Measurements from ENCODE around the gene RNPEPL1.
"Not testable (repeated sequence)": the region's sequence is repeated elsewhere in the genome, so short reads cannot be mapped to it uniquely, and the experiment has no call there.

RNPEPL1 gene

DNA sequence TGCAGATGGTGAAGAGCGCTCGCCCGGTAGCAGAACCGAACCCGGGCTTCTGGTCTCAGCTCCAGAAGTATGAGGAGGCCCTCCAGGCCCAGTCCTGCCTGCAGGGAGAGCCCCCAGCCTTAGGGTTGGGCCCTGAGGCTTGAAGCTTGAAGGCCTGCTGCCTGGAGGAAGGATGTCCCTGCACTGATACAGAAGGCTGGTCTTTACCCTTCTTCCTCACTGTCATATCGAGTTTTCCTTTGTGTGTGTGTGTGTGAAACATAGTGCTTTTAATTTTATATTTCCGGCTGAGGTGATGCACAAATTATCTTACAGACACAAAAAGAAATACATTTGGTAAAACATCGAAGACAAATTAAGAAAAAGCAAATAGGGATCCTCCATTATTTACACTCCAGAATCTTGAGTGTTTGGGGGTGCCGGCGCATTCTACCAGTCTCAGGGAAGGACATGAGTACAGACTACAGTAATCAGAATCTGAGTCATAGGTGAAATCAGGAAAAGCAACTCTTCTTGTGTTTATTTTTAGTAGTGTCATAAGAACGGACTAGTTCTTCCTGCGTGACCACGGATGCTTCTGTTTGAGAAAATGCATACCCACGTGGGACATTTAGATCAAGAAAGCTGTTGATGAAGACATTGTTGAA is 6.8 kb upstream of the RNPEPL1 start:
- peak overlapping the region; percentile 58 for H2BK5ac ChIP-seq (ENCODE audit: low read depth, low read length, poor library complexity)
- no peak overlapping the region for H2BK12ac ChIP-seq (ENCODE audit: low read length)
- peak overlapping the region; percentile 55 for H3K9ac ChIP-seq (ENCODE audit: low read length)
- peak; percentile 23 to 76 for DNase-seq
- no CpG with 5 or more reads among the region's 14 CpGs for WGBS (ENCODE audit: extremely low coverage, insufficient coverage, insufficient read length)
- no peak overlapping the region for H3K23ac ChIP-seq (ENCODE audit: low read length)
- peaks cover 5% of the 10 kb centered on the region for H3K79me2 ChIP-seq (ENCODE audit: control insufficient read depth, insufficient read depth, low read length, poor library complexity)
- peak overlapping the region; percentile 81 for H3K4me2 ChIP-seq (ENCODE audit: low read length)
- no peaks in the 10 kb centered on the region for H3K36me3 ChIP-seq (ENCODE audit: control insufficient read depth in 1 of 2, insufficient read depth in 2 of 2, low read length in 2 of 2)
- H3K18ac ChIP-seq (ENCODE audit: low read length), result peak overlapping the region; percentile 76
- peak overlapping the region; percentile 61 for H2AFZ ChIP-seq (ENCODE audit: insufficient read depth, low read length, poor library complexity)
- H3K27me3 ChIP-seq (ENCODE audit: insufficient read depth, low read length), result no peaks in the 10 kb centered on the region
- peak overlapping the region; percentile 90 for H4K8ac ChIP-seq (ENCODE audit: low read depth, low read length)
- peak overlapping the region; percentile 60 for H3K4me3 ChIP-seq (ENCODE audit: low read depth, low read length)
- H3K14ac ChIP-seq (ENCODE audit: low read length), result peak overlapping the region; percentile 74
- H3K4me1 ChIP-seq (ENCODE audit: control insufficient read depth in 1 of 2, insufficient read depth in 2 of 2, low read length in 2 of 2), result peaks cover 8 to 19% of the 10 kb centered on the region in 2 experiments
- H3K27ac ChIP-seq (ENCODE audit: low read depth, low read length), result peak overlapping the region; percentile 67
- peak overlapping the region; percentile 44 for H2AK5ac ChIP-seq (ENCODE audit: low read length)
- H4K91ac ChIP-seq (ENCODE audit: low read depth, low read length), result peak overlapping the region; percentile 84
- peaks cover 14% of the 10 kb centered on the region for H3K79me1 ChIP-seq (ENCODE audit: low read length)
- no peaks in the 10 kb centered on the region for H3K9me3 ChIP-seq (ENCODE audit: insufficient read depth, low read depth, low read length)
- peak overlapping the region; percentile 83 for H4K12ac ChIP-seq (ENCODE audit: low read depth, low read length)
- H2BK120ac ChIP-seq (ENCODE audit: insufficient read depth, low read length, poor library complexity), result no peak overlapping the region
- H3K4ac ChIP-seq (ENCODE audit: low read depth, low read length), result peak overlapping the region; percentile 71

- not testable (repeated sequence) for H2BK5ac ChIP-seq (ENCODE audit: low read depth, low read length, poor library complexity); H2AK5ac ChIP-seq (ENCODE audit: low read length); H2BK120ac ChIP-seq (ENCODE audit: insufficient read depth, low read length, poor library complexity); H4K12ac ChIP-seq (ENCODE audit: low read depth, low read length); H3K27ac ChIP-seq (ENCODE audit: low read depth, low read length); H3K4me2 ChIP-seq (ENCODE audit: low read length); H4K91ac ChIP-seq (ENCODE audit: low read depth, low read length); H3K36me3 ChIP-seq (ENCODE audit: control insufficient read depth in 1 of 2, insufficient read depth in 2 of 2, low read length in 2 of 2); H3K23ac ChIP-seq (ENCODE audit: low read length); H3K9me3 ChIP-seq (ENCODE audit: insufficient read depth, low read depth, low read length); H3K27me3 ChIP-seq (ENCODE audit: insufficient read depth, low read length); H3K79me2 ChIP-seq (ENCODE audit: control insufficient read depth, insufficient read depth, low read length, poor library complexity); H3K4ac ChIP-seq (ENCODE audit: low read depth, low read length); DNase-seq; H4K8ac ChIP-seq (ENCODE audit: low read depth, low read length); H3K14ac ChIP-seq (ENCODE audit: low read length); H3K9ac ChIP-seq (ENCODE audit: low read length); H2AFZ ChIP-seq (ENCODE audit: insufficient read depth, low read length, poor library complexity); H3K4me3 ChIP-seq (ENCODE audit: low read depth, low read length); H2BK12ac ChIP-seq (ENCODE audit: low read length); H3K18ac ChIP-seq (ENCODE audit: low read length)
- H3K4me1 ChIP-seq (ENCODE audit: control insufficient read depth in 1 of 2, insufficient read depth in 2 of 2, low read length in 2 of 2), result peaks cover 20 to 29% of the 10 kb centered on the region in 2 experiments
- peaks cover 19% of the 10 kb centered on the region for H3K79me1 ChIP-seq (ENCODE audit: low read length)
- WGBS (ENCODE audit: extremely low coverage, insufficient coverage, insufficient read length), result no CpG with 5 or more reads among the region's 17 CpGs
Measured at GRCh38 chr2:240563231-240563630, 5.1 kb upstream of the RNPEPL1 start.

DNA sequence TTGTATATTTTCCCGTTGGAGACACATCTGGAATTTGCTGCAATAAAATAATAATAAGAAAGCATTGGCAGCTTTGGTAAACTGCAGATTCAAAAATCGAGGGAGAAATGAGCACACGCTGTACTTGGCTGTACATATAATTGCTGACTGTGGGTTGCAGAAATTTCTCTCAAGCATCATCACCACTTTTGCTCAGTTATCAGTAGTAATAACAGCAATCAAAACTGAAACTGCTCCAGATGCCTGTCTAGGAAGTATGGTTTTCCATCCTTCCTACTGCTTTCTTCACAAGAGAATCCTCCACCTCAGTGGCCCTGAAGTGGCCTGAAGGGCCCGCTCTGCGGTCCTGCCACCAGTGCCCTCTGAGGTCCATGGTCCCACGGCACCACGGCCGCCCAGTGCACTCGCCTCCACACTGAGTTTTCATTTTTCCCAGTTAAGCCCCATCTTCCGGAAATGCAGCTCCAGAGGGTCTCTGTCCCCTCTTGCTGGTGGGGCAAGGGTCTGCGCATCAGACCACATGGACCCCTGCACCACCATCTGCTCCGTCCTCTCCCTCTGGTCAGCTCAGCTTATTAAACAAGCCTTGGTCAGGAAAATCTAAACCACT is 4.2 kb upstream of the RNPEPL1 start:
- H3K79me1 ChIP-seq (ENCODE audit: low read length), result peaks cover 22% of the 10 kb centered on the region
- no peak overlapping the region for H3K4me2 ChIP-seq (ENCODE audit: low read length)
- no peaks in the 10 kb centered on the region for H3K27me3 ChIP-seq (ENCODE audit: insufficient read depth, low read length)
- H3K18ac ChIP-seq (ENCODE audit: low read length), result no peak overlapping the region
- no peak overlapping the region for H3K27ac ChIP-seq (ENCODE audit: low read depth, low read length)
- H2BK120ac ChIP-seq (ENCODE audit: insufficient read depth, low read length, poor library complexity), result no peak overlapping the region
- H4K12ac ChIP-seq (ENCODE audit: low read depth, low read length), result no peak overlapping the region
- no peak overlapping the region for H3K23ac ChIP-seq (ENCODE audit: low read length)
- no CpG with 5 or more reads among the region's 12 CpGs for WGBS (ENCODE audit: extremely low coverage, insufficient coverage, insufficient read length)
- no peak overlapping the region for H2BK12ac ChIP-seq (ENCODE audit: low read length)
- no peak overlapping the region for H4K91ac ChIP-seq (ENCODE audit: low read depth, low read length)
- H3K9me3 ChIP-seq (ENCODE audit: insufficient read depth, low read depth, low read length), result no peaks in the 10 kb centered on the region
- no peak overlapping the region for H4K8ac ChIP-seq (ENCODE audit: low read depth, low read length)
- no peak overlapping the region for H2AK5ac ChIP-seq (ENCODE audit: low read length)
- no peak overlapping the region for H3K4ac ChIP-seq (ENCODE audit: low read depth, low read length)
- DNase-seq, result no peak
- no peak overlapping the region for H3K4me3 ChIP-seq (ENCODE audit: low read depth, low read length)
- H3K36me3 ChIP-seq (ENCODE audit: control insufficient read depth in 1 of 2, insufficient read depth in 2 of 2, low read length in 2 of 2), result no peaks in the 10 kb centered on the region
- no peak overlapping the region for H2BK5ac ChIP-seq (ENCODE audit: low read depth, low read length, poor library complexity)
- H3K14ac ChIP-seq (ENCODE audit: low read length), result no peak overlapping the region
- peaks cover 22 to 32% of the 10 kb centered on the region in 2 experiments for H3K4me1 ChIP-seq (ENCODE audit: control insufficient read depth in 1 of 2, insufficient read depth in 2 of 2, low read length in 2 of 2)
- H3K9ac ChIP-seq (ENCODE audit: low read length), result no peak overlapping the region
- H2AFZ ChIP-seq (ENCODE audit: insufficient read depth, low read length, poor library complexity), result no peak overlapping the region
- peaks cover 5% of the 10 kb centered on the region for H3K79me2 ChIP-seq (ENCODE audit: control insufficient read depth, insufficient read depth, low read length, poor library complexity)

GRCh38 chr2:240564561-240565332 is 3.5 kb upstream of the RNPEPL1 start:
- Histone ChIP-seq H3K23ac (ENCODE audit: low read length) (no peak overlapping the region), H3K27me3 (ENCODE audit: insufficient read depth, low read length) (no peaks in the 10 kb centered on the region), H3K79me2 (ENCODE audit: control insufficient read depth, insufficient read depth, low read length, poor library complexity) (peaks cover 5% of the 10 kb centered on the region), H4K91ac (ENCODE audit: low read depth, low read length) (no peak overlapping the region), H3K14ac (ENCODE audit: low read length) (no peak overlapping the region), H3K9me3 (ENCODE audit: insufficient read depth, low read depth, low read length) (no peaks in the 10 kb centered on the region), H2AK5ac (ENCODE audit: low read length) (no peak overlapping the region), H3K36me3 (ENCODE audit: control insufficient read depth in 1 of 2, insufficient read depth in 2 of 2, low read length in 2 of 2) (no peaks in the 10 kb centered on the region), H4K12ac (ENCODE audit: low read depth, low read length) (no peak overlapping the region), H3K27ac (ENCODE audit: low read depth, low read length) (no peak overlapping the region), H4K8ac (ENCODE audit: low read depth, low read length) (no peak overlapping the region), H3K4ac (ENCODE audit: low read depth, low read length) (no peak overlapping the region), H2BK5ac (ENCODE audit: low read depth, low read length, poor library complexity) (no peak overlapping the region), H2AFZ (ENCODE audit: insufficient read depth, low read length, poor library complexity) (no peak overlapping the region), H3K9ac (ENCODE audit: low read length) (no peak overlapping the region), H3K18ac (ENCODE audit: low read length) (no peak overlapping the region), H3K4me2 (ENCODE audit: low read length) (no peak overlapping the region), H2BK120ac (ENCODE audit: insufficient read depth, low read length, poor library complexity) (no peak overlapping the region), H3K79me1 (ENCODE audit: low read length) (peaks cover 22% of the 10 kb centered on the region), H2BK12ac (ENCODE audit: low read length) (no peak overlapping the region), H3K4me1 (ENCODE audit: control insufficient read depth in 1 of 2, insufficient read depth in 2 of 2, low read length in 2 of 2) (peaks cover 28 to 35% of the 10 kb centered on the region in 2 experiments), H3K4me3 (ENCODE audit: low read depth, low read length) (no peak overlapping the region)
- DNase-seq, result peak in 1 of 2 donors; percentile 2
- no CpG with 5 or more reads among the region's 10 CpGs for WGBS (ENCODE audit: extremely low coverage, insufficient coverage, insufficient read length)
